ENCODE measurements around the gene CFTR.

Gene CFTR

DNA sequence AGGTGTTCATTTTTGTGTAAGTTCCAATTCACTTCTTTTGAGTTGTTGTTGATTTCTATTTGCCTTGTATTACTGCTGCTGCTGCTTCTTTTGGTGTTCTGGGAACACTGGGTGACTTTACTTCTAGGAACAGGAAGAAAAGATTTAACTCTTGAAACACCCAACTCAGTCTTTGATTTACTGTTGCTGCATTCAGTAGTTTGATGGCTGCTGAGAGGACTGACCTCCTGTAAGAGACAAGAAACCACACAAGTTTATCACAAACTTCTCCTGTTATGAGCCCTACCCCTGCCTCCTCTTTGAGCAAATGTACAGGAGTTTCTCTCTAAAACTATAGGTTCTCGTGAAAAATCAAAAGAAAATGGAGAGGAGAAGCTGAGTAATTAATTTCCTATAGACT, 231.7 kb downstream of the CFTR start:
- TF ChIP-seq, protein P1, sequence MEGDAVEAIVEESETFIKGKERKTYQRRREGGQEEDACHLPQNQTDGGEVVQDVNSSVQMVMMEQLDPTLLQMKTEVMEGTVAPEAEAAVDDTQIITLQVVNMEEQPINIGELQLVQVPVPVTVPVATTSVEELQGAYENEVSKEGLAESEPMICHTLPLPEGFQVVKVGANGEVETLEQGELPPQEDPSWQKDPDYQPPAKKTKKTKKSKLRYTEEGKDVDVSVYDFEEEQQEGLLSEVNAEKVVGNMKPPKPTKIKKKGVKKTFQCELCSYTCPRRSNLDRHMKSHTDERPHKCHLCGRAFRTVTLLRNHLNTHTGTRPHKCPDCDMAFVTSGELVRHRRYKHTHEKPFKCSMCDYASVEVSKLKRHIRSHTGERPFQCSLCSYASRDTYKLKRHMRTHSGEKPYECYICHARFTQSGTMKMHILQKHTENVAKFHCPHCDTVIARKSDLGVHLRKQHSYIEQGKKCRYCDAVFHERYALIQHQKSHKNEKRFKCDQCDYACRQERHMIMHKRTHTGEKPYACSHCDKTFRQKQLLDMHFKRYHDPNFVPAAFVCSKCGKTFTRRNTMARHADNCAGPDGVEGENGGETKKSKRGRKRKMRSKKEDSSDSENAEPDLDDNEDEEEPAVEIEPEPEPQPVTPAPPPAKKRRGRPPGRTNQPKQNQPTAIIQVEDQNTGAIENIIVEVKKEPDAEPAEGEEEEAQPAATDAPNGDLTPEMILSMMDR (IDR thresholded peaks at IDR 0.05; ENCODE audit: extremely low read depth, missing control alignments): no peak
- DNase-seq (ENCODE audit: low spot score): no peak

DNA sequence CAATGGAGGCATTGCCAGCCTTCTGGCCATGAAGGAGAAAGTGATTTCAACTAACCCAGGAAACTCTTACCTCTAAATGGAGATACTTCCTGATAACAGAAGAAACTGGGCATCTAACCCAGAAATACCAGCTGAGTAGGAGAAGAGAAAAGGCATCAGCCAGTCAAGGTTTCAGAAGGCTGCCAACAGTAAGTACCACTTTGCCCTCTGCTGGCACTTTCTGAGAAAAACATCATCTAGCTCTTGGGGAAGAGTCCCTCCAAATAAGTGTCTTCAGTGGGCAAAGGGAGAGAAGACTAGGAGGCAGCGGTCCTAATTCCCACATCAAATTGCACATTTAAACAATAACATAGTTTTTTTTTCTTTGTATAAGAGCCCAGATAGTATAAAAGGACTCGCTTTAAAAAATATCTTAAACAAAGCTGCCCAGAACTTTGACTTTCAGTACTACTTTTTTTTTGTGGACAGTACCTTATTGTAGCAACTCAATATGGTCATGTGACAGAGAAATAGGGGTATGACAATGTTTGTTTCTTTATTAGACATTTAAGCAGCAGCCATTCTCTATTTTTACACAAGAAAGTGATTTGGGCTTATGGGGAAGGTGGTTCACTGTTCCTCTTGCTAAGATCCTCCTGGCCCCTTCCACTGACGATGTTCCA, 236.1 kb downstream of the CFTR start:
- TF ChIP-seq, protein P1 (IDR thresholded peaks at IDR 0.05; ENCODE audit: extremely low read depth, missing control alignments): peak; percentile 42
- peak; percentile 46 for DNase-seq (ENCODE audit: low spot score)

GRCh38 chr7:117716707-117717299, 237.0 kb downstream of the CFTR start:
- TF ChIP-seq, protein P1 (IDR thresholded peaks at IDR 0.05; ENCODE audit: extremely low read depth, missing control alignments): no peak

DNA sequence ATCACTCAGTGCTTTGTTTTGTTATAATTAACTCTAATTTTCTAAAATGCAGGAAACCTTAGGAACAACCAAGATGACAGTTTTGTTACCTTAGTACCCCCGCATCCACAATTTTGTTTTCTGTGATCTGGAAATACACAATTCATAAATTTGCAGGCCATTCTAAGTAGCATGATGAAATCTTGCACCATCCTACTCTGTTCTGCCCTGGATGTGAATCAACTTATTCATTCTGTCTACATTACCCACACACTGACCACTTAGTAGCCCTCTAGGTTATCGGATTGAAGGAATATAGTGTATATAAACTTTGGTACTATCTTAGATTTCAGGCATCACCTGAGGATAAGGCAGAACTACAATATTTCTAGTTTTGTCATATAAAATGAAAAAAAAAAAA, 237.5 kb downstream of the CFTR start:
- DNase-seq (ENCODE audit: low spot score): no peak
- TF ChIP-seq, protein P1 (IDR thresholded peaks at IDR 0.05; ENCODE audit: extremely low read depth, missing control alignments): no peak

More at GRCh38 chr7:117716707-117717299, 237.0 kb downstream of the CFTR start:
- DNase-seq (ENCODE audit: low spot score): no peak
